ENCODE data around the gene TP53I11. TPM values are rescaled to one million over a fixed set of nuclear protein-coding genes. Genes with fewer than 3 reads are reported as not detected.

TP53I11 gene
- total RNA-seq, 1 experiment from 2014 or later: 13.4 TPM

GRCh38 chr11:44928816-44929215 is 21.9 kb downstream of the TP53I11 start:
- Histone ChIP-seq H3K4me3 (no peak overlapping the region), H3K4me1 (peaks cover 12% of the 10 kb centered on the region; the same call in 1 of the 2 replicates), H3K27ac (no peak overlapping the region), H3K36me3 (no peaks in the 10 kb centered on the region; the same call in 1 of the 2 replicates), H3K9me3 (replicated peaks) (no peaks in the 10 kb centered on the region), H3K27me3 (no peaks in the 10 kb centered on the region)
- DNase-seq: no peak

- no peaks in the 10 kb centered on the region for H3K27me3 ChIP-seq
- H3K4me1 ChIP-seq: peaks cover 12% of the 10 kb centered on the region; the same call in 1 of the 2 replicates
- no peak overlapping the region for H3K4me3 ChIP-seq
- DNase-seq: no peak
- H3K36me3 ChIP-seq: no peaks in the 10 kb centered on the region; the same call in 1 of the 2 replicates
- no peak overlapping the region for H3K27ac ChIP-seq
- H3K9me3 ChIP-seq (replicated peaks): no peaks in the 10 kb centered on the region
These were observed 22.5 kb downstream of the TP53I11 start for GRCh38 chr11:44928144-44928543.

DNA sequence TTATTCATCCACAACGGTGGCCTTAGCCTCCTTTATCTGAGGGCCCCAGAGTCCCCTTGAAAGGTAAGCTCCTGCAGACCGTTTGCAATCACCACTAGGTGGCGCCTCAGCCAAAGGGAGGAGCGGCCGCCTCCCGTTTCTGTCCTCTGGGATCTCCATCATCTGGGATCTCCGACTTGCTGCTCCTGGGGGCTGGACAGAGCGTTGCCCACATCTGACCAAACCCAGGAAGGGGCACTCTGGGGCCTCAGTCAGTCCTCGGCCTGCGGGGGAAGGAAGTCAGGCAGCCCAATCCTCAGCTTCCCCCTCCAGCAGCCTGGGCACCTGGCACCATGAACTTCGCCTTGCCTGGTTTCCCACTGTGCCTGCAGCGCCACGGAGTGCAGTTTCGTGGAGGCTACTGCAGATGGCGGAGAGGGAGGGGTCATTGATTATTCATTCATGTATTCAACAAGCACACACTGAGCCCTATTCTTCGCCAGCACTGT is 23.5 kb downstream of the TP53I11 start:
- Histone ChIP-seq H3K4me1 (peaks cover 12% of the 10 kb centered on the region; the same call in 1 of the 2 replicates), H3K36me3 (no peaks in the 10 kb centered on the region; the same call in 1 of the 2 replicates), H3K27me3 (no peaks in the 10 kb centered on the region), H3K9me3 (replicated peaks) (no peaks in the 10 kb centered on the region), H3K4me3 (no peak overlapping the region), H3K27ac (no peak overlapping the region)
- DNase-seq: peak; percentile 73 to 88

- peaks cover 12% of the 10 kb centered on the region; the same call in 1 of the 2 replicates for H3K4me1 ChIP-seq
- no peak overlapping the region for H3K27ac ChIP-seq
- peak; percentile 77 to 85 for DNase-seq
- H3K36me3 ChIP-seq: no peaks in the 10 kb centered on the region; the same call in 1 of the 2 replicates
- H3K4me3 ChIP-seq: no peak overlapping the region
- H3K9me3 ChIP-seq (replicated peaks): no peaks in the 10 kb centered on the region
- no peaks in the 10 kb centered on the region for H3K27me3 ChIP-seq
These were observed 24.6 kb downstream of the TP53I11 start for GRCh38 chr11:44926036-44926435.

DNA sequence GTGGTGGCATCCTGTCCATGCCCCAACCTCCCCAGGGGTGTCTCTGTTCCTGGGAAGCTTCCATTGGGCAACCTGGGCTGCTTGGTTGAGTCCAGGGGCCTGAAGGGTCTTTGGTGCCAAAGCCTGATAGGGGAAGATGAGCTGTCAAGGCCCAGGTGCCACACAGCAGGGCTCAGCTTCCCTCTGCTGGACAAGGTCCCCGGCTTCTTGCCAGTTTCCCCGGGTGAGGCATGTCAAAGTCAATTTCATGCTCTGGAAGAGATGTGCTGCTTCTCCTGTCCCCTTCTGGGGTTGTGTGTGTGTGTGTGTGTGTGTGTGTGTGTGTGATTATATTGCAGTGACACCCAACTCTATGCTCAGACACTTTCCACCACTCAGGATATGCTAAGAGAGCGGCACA is 26.9 kb downstream of the TP53I11 start:
- Histone ChIP-seq H3K9me3 (replicated peaks) (no peaks in the 10 kb centered on the region), H3K27ac (no peak overlapping the region), H3K36me3 (peaks cover 3% of the 10 kb centered on the region; the same call in 1 of the 2 replicates), H3K4me1 (peaks cover 12% of the 10 kb centered on the region; the same call in 1 of the 2 replicates), H3K27me3 (no peaks in the 10 kb centered on the region), H3K4me3 (no peak overlapping the region)
- DNase-seq: no peak

DNA sequence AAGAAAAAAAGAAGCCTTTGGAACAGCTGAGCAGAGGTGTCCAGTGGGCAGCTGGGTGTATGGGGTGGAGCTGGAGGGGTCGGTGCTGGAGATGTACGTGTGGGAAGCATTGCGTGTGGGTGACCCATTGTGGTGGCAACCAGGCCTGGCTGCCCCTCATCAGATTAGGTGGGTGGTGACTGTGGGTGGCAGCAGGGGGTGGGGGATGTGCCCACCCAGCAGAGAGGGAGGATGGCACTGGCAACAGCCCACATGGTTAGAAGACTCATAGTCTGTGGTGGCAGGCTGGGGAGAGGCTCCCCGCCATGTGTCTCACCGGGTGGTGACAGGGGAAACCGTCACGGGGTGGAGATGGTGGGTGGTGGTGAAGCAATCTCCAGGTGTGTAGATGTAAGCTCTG is 27.6 kb downstream of the TP53I11 start:
- no peaks in the 10 kb centered on the region for H3K9me3 ChIP-seq (replicated peaks)
- peaks cover 12% of the 10 kb centered on the region; the same call in 1 of the 2 replicates for H3K4me1 ChIP-seq
- H3K27ac ChIP-seq: no peak overlapping the region
- no peak overlapping the region for H3K4me3 ChIP-seq
- DNase-seq: no peak
- no peaks in the 10 kb centered on the region for H3K27me3 ChIP-seq
- peaks cover 3% of the 10 kb centered on the region; the same call in 1 of the 2 replicates for H3K36me3 ChIP-seq

DNA sequence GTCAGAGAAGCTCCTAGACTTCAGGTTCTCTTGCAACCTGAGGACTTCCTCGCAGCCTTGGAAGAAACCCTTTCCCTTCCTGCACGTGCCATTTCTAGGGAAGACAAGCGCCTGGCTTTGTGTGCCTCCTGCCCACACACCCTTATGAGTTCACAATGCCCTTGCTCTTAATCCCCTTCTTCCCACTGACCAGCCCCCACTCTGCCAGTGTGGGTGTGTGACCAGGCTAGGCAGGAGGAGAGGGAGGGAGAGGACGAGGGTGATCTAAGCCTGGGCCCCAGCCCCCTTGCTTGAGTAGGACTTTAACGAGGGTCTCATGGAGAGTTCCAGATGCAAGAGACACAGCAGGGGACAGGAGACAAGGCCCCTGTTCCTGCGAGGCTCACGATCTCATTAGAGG is 30.2 kb downstream of the TP53I11 start:
- Histone ChIP-seq H3K36me3 (0 out of 2 replicates have a peak, but pooled peaks cover 3% of the 10 kb centered on the region), H3K27me3 (no peaks in the 10 kb centered on the region), H3K4me3 (no peak overlapping the region), H3K4me1 (peaks cover under 1% of the 10 kb centered on the region; the same call in 1 of the 2 replicates), H3K27ac (no peak overlapping the region), H3K9me3 (replicated peaks) (no peaks in the 10 kb centered on the region)
- DNase-seq: no peak

DNA sequence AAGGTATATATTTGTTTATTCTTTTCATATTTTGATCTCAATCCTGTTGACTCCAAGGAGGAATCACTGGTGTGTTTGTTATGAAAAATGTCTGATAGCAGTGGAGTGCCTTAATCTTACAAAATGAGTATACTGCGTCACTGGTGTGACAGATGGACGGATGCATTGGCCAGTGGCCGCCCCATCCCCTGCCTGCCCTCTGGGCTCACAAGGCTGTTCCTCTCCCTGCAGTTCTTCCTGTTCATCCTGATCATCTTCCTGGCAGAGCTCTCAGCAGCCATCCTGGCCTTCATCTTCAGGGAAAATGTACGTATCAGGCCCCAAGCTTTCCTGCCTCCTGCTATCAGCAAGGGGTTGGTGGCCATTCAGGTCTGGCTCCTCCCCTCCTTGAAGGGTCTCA is 32.9 kb downstream of the TP53I11 start:
- DNase-seq: no peak
- no peak overlapping the region for H3K4me3 ChIP-seq
- no peaks in the 10 kb centered on the region for H3K4me1 ChIP-seq
- no peak overlapping the region for H3K27ac ChIP-seq
- no peaks in the 10 kb centered on the region for H3K9me3 ChIP-seq (replicated peaks)
- H3K27me3 ChIP-seq: no peaks in the 10 kb centered on the region
- H3K36me3 ChIP-seq: 0 out of 2 replicates have a peak, but pooled peaks cover 3% of the 10 kb centered on the region

GRCh38 chr11:44916801-44917385 is 33.8 kb downstream of the TP53I11 start:
- H3K4me1 ChIP-seq: no peaks in the 10 kb centered on the region
- H3K4me3 ChIP-seq: no peak overlapping the region
- no peaks in the 10 kb centered on the region for H3K27me3 ChIP-seq
- no peak for DNase-seq
- H3K36me3 ChIP-seq: 0 out of 2 replicates have a peak, but pooled peaks cover 3% of the 10 kb centered on the region
- H3K27ac ChIP-seq: no peak overlapping the region
- no peaks in the 10 kb centered on the region for H3K9me3 ChIP-seq (replicated peaks)

- Histone ChIP-seq H3K27ac (no peak overlapping the region), H3K9me3 (replicated peaks) (no peaks in the 10 kb centered on the region), H3K4me1 (no peaks in the 10 kb centered on the region), H3K36me3 (0 out of 2 replicates have a peak, but pooled peaks cover 3% of the 10 kb centered on the region), H3K4me3 (no peak overlapping the region), H3K27me3 (no peaks in the 10 kb centered on the region)
- DNase-seq: no peak
These were observed 34.4 kb downstream of the TP53I11 start for GRCh38 chr11:44916331-44916730.

GRCh38 chr11:44915621-44916020 is 35.1 kb downstream of the TP53I11 start:
- Histone ChIP-seq H3K27me3 (no peaks in the 10 kb centered on the region), H3K4me3 (no peak overlapping the region), H3K36me3 (0 out of 2 replicates have a peak, but pooled peaks cover 3% of the 10 kb centered on the region), H3K4me1 (0 out of 2 replicates have a peak, but pooled peaks cover 2% of the 10 kb centered on the region), H3K9me3 (replicated peaks) (no peaks in the 10 kb centered on the region), H3K27ac (no peak overlapping the region)
- DNase-seq: no peak

GRCh38 chr11:44915004-44915403 is 35.7 kb downstream of the TP53I11 start:
- H3K4me1 ChIP-seq: 0 out of 2 replicates have a peak, but pooled peaks cover 2% of the 10 kb centered on the region

GRCh38 chr11:44914105-44914504 is 36.6 kb downstream of the TP53I11 start:
- no peak for DNase-seq
- H3K27ac ChIP-seq: no peak overlapping the region
- H3K36me3 ChIP-seq: no peaks in the 10 kb centered on the region
- H3K4me1 ChIP-seq: 0 out of 2 replicates have a peak, but pooled peaks cover 2% of the 10 kb centered on the region
- no peaks in the 10 kb centered on the region for H3K9me3 ChIP-seq (replicated peaks)
- no peaks in the 10 kb centered on the region for H3K27me3 ChIP-seq
- H3K4me3 ChIP-seq: no peak overlapping the region

More at GRCh38 chr11:44915004-44915403, 35.7 kb downstream of the TP53I11 start:
- Histone ChIP-seq H3K27ac (no peak overlapping the region), H3K4me3 (no peak overlapping the region), H3K36me3 (no peaks in the 10 kb centered on the region), H3K9me3 (replicated peaks) (no peaks in the 10 kb centered on the region), H3K27me3 (no peaks in the 10 kb centered on the region)
- DNase-seq: no peak

DNA sequence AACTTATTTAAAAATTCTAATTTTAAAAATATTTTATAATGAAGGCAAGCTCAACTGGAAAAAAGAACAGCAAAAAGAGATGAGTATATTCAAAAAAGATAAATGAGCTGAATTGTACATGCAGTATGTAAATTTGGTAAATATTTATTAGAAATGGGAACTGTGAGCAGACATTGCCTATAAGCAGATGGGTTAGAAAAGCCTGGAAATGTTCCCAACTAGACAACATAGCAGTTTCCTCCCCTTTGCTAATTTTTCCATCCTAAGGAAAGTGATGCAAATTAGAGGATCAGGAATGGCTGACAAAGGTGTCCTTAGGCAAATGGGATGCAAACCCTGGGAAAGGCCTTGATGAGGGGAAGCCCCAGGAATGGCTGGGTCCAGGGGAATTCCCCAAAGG is 37.2 kb downstream of the TP53I11 start:
- no peak for DNase-seq
- Histone ChIP-seq H3K27me3 (no peaks in the 10 kb centered on the region), H3K36me3 (no peaks in the 10 kb centered on the region), H3K4me1 (0 out of 2 replicates have a peak, but pooled peaks cover 2% of the 10 kb centered on the region), H3K4me3 (no peak overlapping the region), H3K9me3 (replicated peaks) (no peaks in the 10 kb centered on the region), H3K27ac (no peak overlapping the region)

GRCh38 chr11:44912270-44912987 is 38.3 kb downstream of the TP53I11 start:
- Histone ChIP-seq H3K4me3 (no peak overlapping the region), H3K27me3 (no peaks in the 10 kb centered on the region), H3K9me3 (replicated peaks) (no peaks in the 10 kb centered on the region), H3K36me3 (no peaks in the 10 kb centered on the region), H3K27ac (no peak overlapping the region), H3K4me1 (0 out of 2 replicates have a peak, but pooled peaks cover 2% of the 10 kb centered on the region)
- no peak for DNase-seq

Measured in SJCRH30 (cell line).